GM18502 (cell line): ENCODE measurements around the gene SLC9A6.
"Not testable (repeated sequence)": the region's sequence is repeated elsewhere in the genome, so short reads cannot be mapped to it uniquely, and the experiment has no call there.

Experiments
- ATAC-seq: cut with Tn5 transposase; IDR thresholded peaks from one replicate; pipeline ENCODE4 v1.9.1; 2021; ENCODE audit warnings: mild to moderate bottlenecking; ENCODE audit not compliant: unreplicated experiment, poor library complexity

SLC9A6 gene

GRCh38 chrX:136059350-136059749 is 74.1 kb downstream of the SLC9A6 start:
- no peak for ATAC-seq

DNA sequence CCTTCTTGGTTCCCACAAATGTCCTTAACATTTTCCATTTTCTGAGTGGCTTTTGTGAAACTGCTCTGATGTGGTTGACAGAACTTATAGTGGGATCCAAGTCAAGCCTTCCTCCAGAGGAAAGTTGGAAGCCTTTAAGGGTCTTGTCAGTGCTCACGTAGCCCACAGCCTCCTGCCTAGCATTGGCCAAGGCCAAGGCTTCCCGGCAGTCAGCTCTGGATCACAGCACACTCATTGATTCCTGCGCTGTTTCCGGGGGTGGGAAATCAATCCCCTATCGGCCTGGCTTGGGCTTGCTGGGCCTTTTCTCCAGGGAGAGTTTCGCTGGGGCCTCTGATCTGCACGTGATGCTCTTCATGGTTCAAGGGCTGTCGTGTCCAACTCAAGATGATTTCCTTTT is 76.1 kb downstream of the SLC9A6 start:
- no peak for ATAC-seq

GRCh38 chrX:136061696-136062095 is 76.5 kb downstream of the SLC9A6 start:
- no peak for ATAC-seq

DNA sequence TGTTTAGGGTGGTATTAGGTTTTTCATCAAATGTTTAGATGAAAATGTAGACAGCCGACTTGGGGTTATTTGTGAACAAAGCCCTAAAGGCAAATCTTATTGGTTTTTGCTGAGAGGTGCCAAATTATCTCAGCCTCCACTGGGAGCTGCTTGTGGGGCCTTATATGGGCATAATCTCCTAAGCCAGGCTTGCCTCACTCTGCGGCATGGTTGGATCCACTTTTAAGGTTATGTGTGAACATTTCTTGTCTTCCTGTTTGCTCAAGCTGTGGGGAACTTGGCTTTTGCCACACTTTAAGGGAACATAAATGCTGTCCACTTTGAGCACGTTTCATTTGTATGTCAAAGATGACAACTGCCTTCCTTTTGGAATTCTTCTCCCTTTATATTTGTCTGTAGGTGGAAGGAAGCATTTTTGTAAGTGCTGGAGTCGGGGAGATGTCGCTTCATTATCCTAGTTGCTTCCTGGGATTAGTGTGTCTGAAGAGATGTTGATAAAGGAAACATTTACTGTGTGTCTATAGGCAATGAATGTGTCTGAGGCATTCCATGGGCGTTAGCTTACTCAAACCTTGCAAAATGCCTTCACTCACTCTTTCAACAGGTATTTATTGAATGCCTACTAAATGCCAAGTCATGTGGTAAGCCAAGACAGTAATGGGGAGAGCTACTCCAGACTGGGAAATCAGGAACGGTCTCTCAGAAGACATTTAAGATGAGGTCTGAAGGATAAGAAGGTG is 78.3 kb downstream of the SLC9A6 start:
- no peak for ATAC-seq

DNA sequence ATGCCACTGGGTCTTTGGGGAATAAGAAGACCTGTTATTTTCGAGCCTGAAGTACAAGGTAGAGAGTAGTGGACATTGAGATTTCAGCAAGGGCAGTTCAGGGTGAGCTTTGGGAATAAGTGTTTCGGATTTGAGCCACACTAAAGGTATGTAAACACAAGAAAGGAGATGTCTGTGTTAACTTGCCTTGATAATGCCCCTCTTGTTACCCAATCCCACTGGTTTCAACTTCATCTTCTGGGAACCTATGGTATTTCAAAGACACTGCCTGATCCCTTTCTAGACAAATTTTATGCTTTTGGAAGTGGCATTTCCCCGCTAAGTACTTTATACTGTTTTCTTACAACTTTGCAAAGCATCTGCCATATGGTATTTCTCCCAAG is 79.4 kb downstream of the SLC9A6 start:
- ATAC-seq = no peak

DNA sequence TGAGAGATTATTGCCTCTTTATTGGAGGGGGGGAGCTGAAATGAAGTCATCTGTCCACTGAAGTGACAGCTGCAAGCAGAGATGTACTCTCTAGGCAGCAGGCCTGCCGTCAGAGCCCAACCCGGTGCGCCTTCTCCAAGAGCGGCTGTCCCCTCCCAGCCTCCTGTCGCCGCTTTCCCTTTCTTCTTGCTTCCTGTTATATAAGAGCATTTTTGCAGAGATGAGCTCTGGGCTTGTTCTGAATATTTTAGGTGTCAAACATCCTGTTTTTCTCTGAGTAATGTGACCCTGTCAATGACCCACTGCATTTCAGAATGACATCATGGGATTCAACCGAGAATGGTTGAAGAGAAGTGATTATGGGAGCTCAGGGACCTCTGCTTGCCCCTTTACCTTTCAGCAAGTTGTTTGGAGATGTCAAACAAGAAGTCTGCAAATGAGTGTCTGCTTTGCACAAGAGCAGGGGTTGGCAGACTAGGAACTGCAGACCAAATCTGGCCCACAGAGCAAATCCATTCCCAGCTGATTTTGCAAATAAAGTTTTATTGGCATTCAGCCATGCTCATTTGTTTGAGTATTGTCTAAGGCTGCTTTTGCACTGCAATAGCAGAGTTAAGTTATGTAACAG is 79.9 kb downstream of the SLC9A6 start:
- no peak for ATAC-seq

- ATAC-seq = no peak
Observed at GRCh38 chrX:136067097-136067496, 81.9 kb downstream of the SLC9A6 start.

GRCh38 chrX:136067966-136068365 is 82.7 kb downstream of the SLC9A6 start:
- no peak for ATAC-seq

GRCh38 chrX:136076942-136077341 is 91.7 kb downstream of the SLC9A6 start:
- no peak for ATAC-seq

DNA sequence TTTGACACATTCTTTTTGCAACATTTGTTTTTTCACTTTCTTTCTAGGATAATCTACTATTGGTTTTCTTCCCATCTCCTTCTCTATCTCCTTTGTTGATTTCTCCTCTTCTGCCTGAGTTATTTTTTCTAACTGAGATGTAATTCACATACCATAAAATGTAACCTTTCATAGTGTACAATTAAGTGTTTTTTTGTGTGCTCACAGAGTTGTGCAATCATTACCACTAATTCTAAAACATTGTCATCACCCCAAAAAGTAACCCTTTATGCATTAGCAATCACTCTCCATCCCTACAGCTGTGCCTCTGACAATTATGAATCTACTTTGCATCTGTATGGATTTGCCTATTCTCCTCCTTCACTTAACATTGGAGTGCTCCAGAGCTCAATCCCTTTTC is 95.5 kb downstream of the SLC9A6 start:
- no peak for ATAC-seq

- no peak for ATAC-seq
Observed at GRCh38 chrX:136086521-136086920, 101.3 kb downstream of the SLC9A6 start.

- not testable (repeated sequence) for ATAC-seq
Observed at GRCh38 chrX:136091898-136092297, 106.7 kb downstream of the SLC9A6 start.

DNA sequence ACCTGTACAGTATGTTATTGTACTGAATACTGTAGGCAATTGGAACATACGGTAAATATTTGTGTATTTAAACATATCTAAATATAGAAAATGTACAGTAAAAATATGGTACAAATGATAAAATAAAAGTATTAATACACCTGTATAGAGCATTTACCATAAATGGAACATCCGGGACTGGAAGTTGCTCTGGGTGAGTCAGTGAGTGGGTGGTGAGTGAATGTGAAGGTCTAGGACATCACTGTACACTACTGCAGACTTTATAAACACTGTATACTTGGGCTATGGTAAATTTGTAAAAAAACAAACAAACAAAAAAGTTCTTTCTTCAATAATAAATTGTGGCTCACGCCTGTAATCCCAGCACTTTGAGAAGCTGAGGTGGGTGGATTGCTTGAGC is 109.7 kb downstream of the SLC9A6 start:
- ATAC-seq = no peak
